ENCODE data around the gene MED16.

Gene MED16

DNA sequence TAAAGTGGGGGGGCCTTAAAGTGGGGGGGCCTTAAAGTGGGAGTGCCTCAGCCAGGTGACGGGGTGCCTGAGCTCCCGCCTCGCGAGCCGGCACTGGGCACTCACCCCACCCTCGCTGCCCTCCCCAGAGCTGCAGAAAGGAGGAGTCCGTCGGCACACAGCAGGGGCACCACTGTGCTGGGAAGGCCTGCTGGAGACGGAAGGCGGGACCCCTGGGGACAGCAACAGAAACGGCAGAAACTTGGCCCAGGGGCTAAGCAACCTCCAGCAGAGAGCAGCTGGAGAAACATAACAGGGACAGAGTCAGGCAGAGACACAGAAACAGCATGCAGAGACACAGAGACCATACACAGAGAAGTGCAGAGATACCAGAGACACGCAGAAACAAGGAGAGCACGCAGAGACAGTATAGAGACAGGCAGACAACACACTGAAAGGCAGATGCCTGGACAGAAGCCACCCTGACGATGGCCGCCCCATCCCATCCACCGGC is 25.6 kb downstream of the MED16 start:
- no peak for DNase-seq (ENCODE audit: low read depth)
- H3K4me3 ChIP-seq (replicated peaks; ENCODE audit: low read depth, low read length), result no peak overlapping the region
- TF ChIP-seq, protein P1, sequence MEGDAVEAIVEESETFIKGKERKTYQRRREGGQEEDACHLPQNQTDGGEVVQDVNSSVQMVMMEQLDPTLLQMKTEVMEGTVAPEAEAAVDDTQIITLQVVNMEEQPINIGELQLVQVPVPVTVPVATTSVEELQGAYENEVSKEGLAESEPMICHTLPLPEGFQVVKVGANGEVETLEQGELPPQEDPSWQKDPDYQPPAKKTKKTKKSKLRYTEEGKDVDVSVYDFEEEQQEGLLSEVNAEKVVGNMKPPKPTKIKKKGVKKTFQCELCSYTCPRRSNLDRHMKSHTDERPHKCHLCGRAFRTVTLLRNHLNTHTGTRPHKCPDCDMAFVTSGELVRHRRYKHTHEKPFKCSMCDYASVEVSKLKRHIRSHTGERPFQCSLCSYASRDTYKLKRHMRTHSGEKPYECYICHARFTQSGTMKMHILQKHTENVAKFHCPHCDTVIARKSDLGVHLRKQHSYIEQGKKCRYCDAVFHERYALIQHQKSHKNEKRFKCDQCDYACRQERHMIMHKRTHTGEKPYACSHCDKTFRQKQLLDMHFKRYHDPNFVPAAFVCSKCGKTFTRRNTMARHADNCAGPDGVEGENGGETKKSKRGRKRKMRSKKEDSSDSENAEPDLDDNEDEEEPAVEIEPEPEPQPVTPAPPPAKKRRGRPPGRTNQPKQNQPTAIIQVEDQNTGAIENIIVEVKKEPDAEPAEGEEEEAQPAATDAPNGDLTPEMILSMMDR (IDR thresholded peaks at IDR 0.05; ENCODE audit: low read length, missing control alignments), result no peak

DNA sequence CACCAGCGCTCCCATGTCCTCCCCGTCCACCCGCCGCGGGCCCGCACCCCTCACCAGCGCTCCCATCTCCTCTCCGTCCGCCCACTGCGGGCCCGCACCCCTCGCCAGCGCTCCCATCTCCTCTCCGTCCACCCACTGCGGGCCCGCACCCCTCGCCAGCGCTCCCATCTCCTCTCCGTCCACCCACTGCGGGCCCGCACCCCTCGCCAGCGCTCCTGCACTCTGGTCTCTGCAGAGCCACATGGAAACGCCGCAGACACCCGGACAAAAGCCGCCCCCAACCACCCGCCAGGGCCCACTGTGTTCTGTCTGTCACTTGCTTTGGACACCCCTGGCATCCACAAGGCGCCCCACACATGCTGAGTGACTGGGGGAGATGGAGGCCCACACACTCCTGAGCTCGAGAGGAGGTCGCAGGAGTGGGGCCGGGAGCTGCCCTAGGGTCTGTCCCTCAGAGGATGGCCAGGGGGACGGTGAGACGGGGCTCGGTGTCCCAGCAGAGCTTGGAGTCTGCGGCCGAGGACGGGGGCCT is 26.2 kb downstream of the MED16 start:
- TF ChIP-seq, protein P1 (IDR thresholded peaks at IDR 0.05; ENCODE audit: low read length, missing control alignments), result no peak
- DNase-seq (ENCODE audit: low read depth), result no peak
- no peak overlapping the region for H3K4me3 ChIP-seq (replicated peaks; ENCODE audit: low read depth, low read length)

DNA sequence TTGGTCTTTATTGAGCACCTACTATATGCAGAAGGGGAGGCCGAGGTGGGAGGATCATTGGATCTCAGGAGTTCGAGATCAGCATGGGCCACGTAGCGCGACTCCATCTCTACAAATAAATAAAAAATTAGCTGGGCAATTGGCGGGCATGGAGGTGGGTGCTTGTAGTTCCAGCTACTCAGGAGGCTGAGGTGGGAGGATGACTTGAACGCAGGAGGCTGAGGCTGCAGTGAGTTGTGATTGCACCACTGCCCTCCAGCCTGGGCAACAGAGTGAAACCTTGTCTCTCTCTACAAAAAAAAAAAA is 29.7 kb downstream of the MED16 start:
- TF ChIP-seq, protein P1 (IDR thresholded peaks at IDR 0.05; ENCODE audit: low read length, missing control alignments), result no peak
- H3K4me3 ChIP-seq (replicated peaks; ENCODE audit: low read depth, low read length), result no peak overlapping the region
- DNase-seq (ENCODE audit: low read depth), result no peak

DNA sequence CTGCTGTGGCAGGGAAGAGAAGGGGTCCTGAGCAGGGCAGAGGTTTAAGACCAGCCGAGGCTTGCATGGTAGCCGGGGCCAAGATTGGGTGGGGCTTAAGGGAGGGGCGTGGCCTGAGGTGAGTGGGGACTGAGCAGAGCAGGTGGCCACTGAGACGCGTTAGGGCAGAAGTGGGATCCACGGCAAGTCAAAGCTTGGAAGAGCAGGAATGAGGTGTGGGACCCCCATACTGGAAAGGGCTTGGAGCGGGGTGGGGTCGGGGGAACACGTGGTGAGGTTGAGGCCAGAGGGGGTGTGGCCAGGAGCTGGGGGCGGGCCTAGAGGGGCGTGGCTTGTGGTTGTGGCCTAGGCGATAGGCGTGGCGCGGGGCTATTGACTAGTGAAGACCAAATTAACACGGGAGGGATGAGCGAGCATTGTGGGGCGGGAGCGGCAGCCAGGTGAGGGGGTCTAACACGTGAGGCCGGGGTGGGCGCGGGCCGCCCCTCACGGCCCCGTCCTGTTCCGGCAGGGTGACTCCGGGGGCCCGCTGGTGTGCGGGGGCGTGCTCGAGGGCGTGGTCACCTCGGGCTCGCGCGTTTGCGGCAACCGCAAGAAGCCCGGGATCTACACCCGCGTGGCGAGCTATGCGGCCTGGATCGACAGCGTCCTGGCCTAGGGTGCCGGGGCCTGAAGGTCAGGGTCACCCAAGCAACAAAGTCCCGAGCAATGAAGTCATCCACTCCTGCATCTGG is 30.2 kb downstream of the MED16 start:
- TF ChIP-seq, protein P1 (IDR thresholded peaks at IDR 0.05; ENCODE audit: low read length, missing control alignments), result no peak
- peak; percentile 35 for DNase-seq (ENCODE audit: low read depth)
- H3K4me3 ChIP-seq (replicated peaks; ENCODE audit: low read depth, low read length), result no peak overlapping the region

DNA sequence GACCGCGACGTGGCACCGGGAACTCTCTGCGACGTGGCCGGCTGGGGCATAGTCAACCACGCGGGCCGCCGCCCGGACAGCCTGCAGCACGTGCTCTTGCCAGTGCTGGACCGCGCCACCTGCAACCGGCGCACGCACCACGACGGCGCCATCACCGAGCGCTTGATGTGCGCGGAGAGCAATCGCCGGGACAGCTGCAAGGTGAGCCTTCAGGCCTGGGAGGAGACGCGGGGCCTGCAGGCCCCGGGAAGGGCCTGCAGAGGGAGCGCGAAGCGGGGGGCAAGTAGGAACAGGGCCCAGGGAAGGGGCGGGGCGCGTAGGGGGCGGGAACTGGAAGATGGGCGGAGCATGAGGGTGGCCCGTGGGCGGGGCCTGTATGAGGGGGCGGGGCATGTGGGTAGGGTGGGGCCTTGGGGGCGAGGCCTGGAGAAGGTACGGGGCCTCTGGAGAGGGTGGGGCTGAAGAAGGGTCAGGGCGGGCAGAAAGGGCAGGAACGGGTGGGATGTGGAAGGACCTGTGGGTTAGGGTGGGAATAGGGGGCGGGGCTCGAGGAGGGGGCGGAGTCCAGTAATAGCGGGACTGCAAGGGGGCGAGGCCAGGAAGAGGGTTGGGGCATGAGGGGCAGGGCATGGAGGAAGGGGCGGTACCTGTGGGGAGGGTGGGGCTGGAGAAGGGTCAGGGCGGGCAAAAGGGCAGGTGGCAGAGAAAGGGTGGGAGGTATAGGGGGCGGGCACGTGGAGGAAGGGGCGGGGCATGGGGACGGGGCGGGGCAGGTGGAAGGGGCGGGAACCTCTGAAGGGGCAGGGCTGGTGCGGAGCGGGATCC is 31.0 kb downstream of the MED16 start:
- TF ChIP-seq, protein P1 (IDR thresholded peaks at IDR 0.05; ENCODE audit: low read length, missing control alignments), result no peak
- no peak overlapping the region for H3K4me3 ChIP-seq (replicated peaks; ENCODE audit: low read depth, low read length)
- DNase-seq (ENCODE audit: low read depth), result peak; percentile 28

DNA sequence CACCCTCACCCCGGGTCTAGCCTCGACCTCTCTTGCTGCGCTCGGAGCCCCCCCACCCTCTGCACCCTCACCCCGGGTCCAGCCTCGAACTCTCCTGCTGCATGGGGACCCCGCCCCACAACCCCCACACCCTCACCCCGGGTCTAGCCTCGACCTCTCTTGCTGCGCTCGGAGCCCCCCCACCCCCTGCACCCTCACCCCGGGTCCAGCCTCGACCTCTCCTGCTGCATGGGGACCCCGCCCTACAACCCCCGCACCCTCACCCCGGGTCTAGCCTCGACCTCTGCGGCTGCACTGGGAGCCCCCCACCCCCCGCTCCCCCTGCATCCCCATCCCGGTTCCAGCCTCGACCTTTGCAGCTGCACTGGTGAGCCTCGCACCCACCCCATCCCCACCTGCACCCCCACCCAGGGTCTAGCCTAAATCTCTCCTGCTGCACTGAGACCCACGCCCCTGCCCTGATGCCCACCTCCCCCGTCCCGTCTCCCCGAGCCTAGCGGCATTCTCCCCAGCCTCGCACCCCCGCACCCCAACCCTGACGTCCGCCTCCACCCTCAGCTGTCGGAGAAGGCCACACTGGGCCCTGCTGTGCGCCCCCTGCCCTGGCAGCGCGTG is 31.7 kb downstream of the MED16 start:
- no peak overlapping the region for H3K4me3 ChIP-seq (replicated peaks; ENCODE audit: low read depth, low read length)
- DNase-seq (ENCODE audit: low read depth), result no peak
- TF ChIP-seq, protein P1 (IDR thresholded peaks at IDR 0.05; ENCODE audit: low read length, missing control alignments), result no peak

Data from fibroblast of pulmonary artery (primary cell).